Stimulated activated CD8-positive, alpha-beta memory T cell treated with anti-CD3 and anti-CD28 coated beads, Interleukin-12 subunit alpha, Interleukin-12 subunit beta, amount 100 ng/mL, for 24 hours (primary cell): ENCODE measurements around the gene TANGO2.

ENCODE experiments used
- DNase-seq: peaks from one replicate; pipeline ENCODE4 v3.0.0-alpha.2; 2020; ENCODE audit errors: extremely low read depth

TANGO2 gene

GRCh38 chr22:20026204-20026908 is 5.4 kb downstream of the TANGO2 start:
- no peak for DNase-seq

GRCh38 chr22:20026996-20027601 is 6.2 kb downstream of the TANGO2 start:
- no peak for DNase-seq

- DNase-seq: no peak
These were observed 7.3 kb downstream of the TANGO2 start for GRCh38 chr22:20027966-20028854.

- no peak for DNase-seq
These were observed 8.1 kb downstream of the TANGO2 start for GRCh38 chr22:20028855-20029549.

GRCh38 chr22:20029550-20030225 is 8.8 kb downstream of the TANGO2 start:
- no peak for DNase-seq

- DNase-seq: no peak
These were observed 11.0 kb downstream of the TANGO2 start for GRCh38 chr22:20031732-20032406.

- DNase-seq: no peak
These were observed 11.6 kb downstream of the TANGO2 start for GRCh38 chr22:20032407-20032991.

GRCh38 chr22:20033045-20033706 is 12.3 kb downstream of the TANGO2 start:
- DNase-seq: no peak

- no peak for DNase-seq
These were observed 13.2 kb downstream of the TANGO2 start for GRCh38 chr22:20034143-20034542.

- DNase-seq: no peak
These were observed 14.6 kb downstream of the TANGO2 start for GRCh38 chr22:20035375-20036083.

GRCh38 chr22:20036084-20036482 is 15.2 kb downstream of the TANGO2 start:
- no peak for DNase-seq

- DNase-seq: no peak
These were observed 15.9 kb downstream of the TANGO2 start for GRCh38 chr22:20036535-20037392.

- DNase-seq: no peak
These were observed 16.5 kb downstream of the TANGO2 start for GRCh38 chr22:20037419-20037818.

- no peak for DNase-seq
These were observed 17.7 kb downstream of the TANGO2 start for GRCh38 chr22:20038574-20038973.

GRCh38 chr22:20039683-20040325 is 18.9 kb downstream of the TANGO2 start:
- no peak for DNase-seq

- no peak for DNase-seq
These were observed 19.7 kb downstream of the TANGO2 start for GRCh38 chr22:20040327-20041200.
